ENCODE data around the gene SLC18A2.

The SLC18A2 gene

GRCh38 chr10:117327262-117327661 is 86.3 kb downstream of the SLC18A2 start:
- Histone ChIP-seq H3K9me3 (ENCODE audit: control insufficient read depth in 2 of 2, low read length in 2 of 2) (no peaks in the 10 kb centered on the region), H3K27ac (ENCODE audit: low read depth in 2 of 2, low read length in 2 of 2) (no peak overlapping the region), H3K9ac (ENCODE audit: low read depth in 1 of 2, low read length in 2 of 2) (no peak overlapping the region), H3K4me1 (ENCODE audit: control insufficient read depth in 2 of 2, insufficient read depth in 2 of 2, low read length in 2 of 2) (no peaks in the 10 kb centered on the region), H3K4me3 (ENCODE audit: low read length in 2 of 2) (no peak overlapping the region), H3K27me3 (ENCODE audit: control insufficient read depth in 2 of 2, insufficient read depth in 2 of 2, low read length in 2 of 2) (no peaks in the 10 kb centered on the region), H3K36me3 (ENCODE audit: control insufficient read depth in 2 of 2, insufficient read depth in 2 of 2, low read length in 2 of 2) (no peaks in the 10 kb centered on the region)

Measured in mucosa of rectum (tissue), 2 donors.